Upper lobe of left lung (tissue), 4 donors: ENCODE measurements around the gene WSCD2.

ENCODE experiments used
- CTCF ChIP-seq, 6 experiments: fragments of 450-650 bp in 4 of 6; fragments of 200-600 bp in 2 of 6; sonication (generic) in 2 of 6; IDR thresholded peaks; one replicate each; pipeline ENCODE4 v1.5.1; 2016 to 2019; ENCODE audit warnings: antibody characterized with exemption in 6 of 6
- EP300 ChIP-seq, 4 donors: sonication (generic); formaldehyde crosslinking; IDR thresholded peaks; one replicate each; pipeline ENCODE4 v1.5.1; 2017; ENCODE audit warnings: antibody characterized with exemption in 4 of 4, control low read depth in 2 of 4
- POLR2A ChIP-seq, 4 donors: fragments of 450-650 bp; IDR thresholded peaks; one replicate each; pipeline ENCODE4 v1.5.1; 2016 to 2017; ENCODE audit warnings: antibody characterized with exemption in 4 of 4, mild to moderate bottlenecking in 2 of 4
- POLR2AphosphoS5 ChIP-seq, 2 donors: sonication (generic); formaldehyde crosslinking; IDR thresholded peaks; one replicate each; pipeline ENCODE4 v1.5.1; 2017; ENCODE audit warnings: antibody characterized with exemption in 2 of 2

- no peak for TF ChIP-seq POLR2A (IDR thresholded peaks at IDR 0.05)
- no peak for TF ChIP-seq CTCF (IDR thresholded peaks at IDR 0.05)
- TF ChIP-seq EP300 (IDR thresholded peaks at IDR 0.05), result no peak
- no peak for TF ChIP-seq POLR2AphosphoS5 (IDR thresholded peaks at IDR 0.05)
These were observed 5.7 kb upstream of the WSCD2 start for GRCh38 chr12:108123402-108123801.
